ENCODE results near the gene RASSF1. TPM values are rescaled to one million over a fixed set of nuclear protein-coding genes. Genes with fewer than 3 reads are reported as not detected.

The RASSF1 gene
- total and polyA plus RNA-seq, 10 of the 15 experiments (the other 5 are each of a cell fraction or from before 2014, with no cell fraction given), result 4.4 to 59.6 (median 37.2) TPM

- no peak for TF ChIP-seq MXI1 (IDR thresholded peaks at IDR 0.05; ENCODE audit: low read depth, low read length)
Observed at GRCh38 chr3:50347187-50347813, 6.7 kb upstream of the RASSF1 start (continued).

- peak within 1 kb of the TSS; percentile 58; the same call in 1 of the 2 replicates for H3K4me3 ChIP-seq
- H2AFZ ChIP-seq (ENCODE audit: control insufficient read depth, low read depth, low read length), result peak within 1 kb of the TSS; percentile 20
- peak; percentile 47 for FAIRE-seq
- TF ChIP-seq MEF2B (IDR thresholded peaks at IDR 0.05; ENCODE audit: partially characterized antibody, poor library complexity, severe bottlenecking) (no peak), NRF1 (conservative IDR thresholded peaks at IDR 0.05; ENCODE audit: low read depth, low read length) (peak; percentile 58), LARP7 (IDR thresholded peaks at IDR 0.05) (peak; percentile 60; the same call in 1 of the 2 replicates), NKRF (conservative IDR thresholded peaks at IDR 0.05) (peak; percentile 49; the same call in 1 of the 2 replicates), BMI1 (IDR thresholded peaks at IDR 0.05; ENCODE audit: borderline replicate concordance) (peak; percentile 58), RB1 (IDR thresholded peaks at IDR 0.05; ENCODE audit: borderline replicate concordance) (peak; percentile 15; the same call in 1 of the 2 replicates), GATAD2B (conservative IDR thresholded peaks at IDR 0.05; ENCODE audit: low read depth) (0 out of 2 replicates have a peak, but pooled peaks have one; percentile 27), CREB1 (IDR thresholded peaks at IDR 0.05; ENCODE audit: low read depth) (no peak), BRCA1 (IDR thresholded peaks at IDR 0.05; ENCODE audit: low read depth, low read length) (no peak), HDAC6 (IDR thresholded peaks at IDR 0.05; ENCODE audit: unreplicated experiment) (no peak), ETV6 (conservative IDR thresholded peaks at IDR 0.05 in 1 of 2, IDR thresholded peaks at IDR 0.05 in 1 of 2; ENCODE audit: borderline replicate concordance in 1 of 2, low read depth in 1 of 2) (no peak), DPF2 (IDR thresholded peaks at IDR 0.05) (0 out of 2 replicates have a peak, but pooled peaks have one; percentile 17), MXI1 (IDR thresholded peaks at IDR 0.05; ENCODE audit: low read depth, low read length) (0 out of 2 replicates have a peak, but pooled peaks have one; percentile 25)
- H3K36me3 ChIP-seq (ENCODE audit: control insufficient read depth in 2 of 2, insufficient read depth in 2 of 2, low read length in 1 of 2), result peaks cover 0 to 5% of the 10 kb centered on the region in 2 experiments; a peak in 1 of 4 replicates
- peak within 1 kb of the TSS; percentile 62 for H3K4me2 ChIP-seq (ENCODE audit: control insufficient read depth, insufficient read depth)
- intact Hi-C loops (cut with micrococcal nuclease; ENCODE audit: unreplicated experiment) (loop anchor here (2.0 kb wide), 2 partner anchors 197 to 269 kb away; no protein-coding TSS in a partner anchor), in situ Hi-C loops (cut with MboI) (loop anchor here (5.0 kb wide), 1 partner anchor 202 kb away; no protein-coding TSS in a partner anchor)
- CTCF ChIA-PET, result interaction anchor here (1.0 to 5.4 kb wide), 7 partner anchors 8 to 264 kb away, joined by 3 to 65 read pairs (median 4); no protein-coding TSS in a partner anchor
- RAD21 ChIA-PET (ENCODE audit: unreplicated experiment), result no interaction called here
- H3K79me2 ChIP-seq (ENCODE audit: control insufficient read depth, insufficient read depth, low read length), result peaks cover 12% of the 10 kb centered on the region
- SMC1A ChIA-PET (ENCODE audit: uncharacterized antibody, unreplicated experiment), result no interaction called here
- no peaks in the 10 kb centered on the region for H4K20me1 ChIP-seq (ENCODE audit: control insufficient read depth, insufficient read depth)
- no peak for DNase-seq (ENCODE audit: low read depth, low spot score)
- no peaks in the 10 kb centered on the region for H3K9me3 ChIP-seq (replicated peaks; ENCODE audit: control insufficient read depth, insufficient read depth, low read length)
- peak; percentile 40 for ATAC-seq
- H3K9ac ChIP-seq (ENCODE audit: control insufficient read depth, insufficient read depth, low read length), result no peak within 1 kb of the TSS
- no TSS peak for BruUV-seq (replicated peaks)
- 10% methylated on average over 43 of the region's 45 CpGs for WGBS (ENCODE audit: insufficient coverage, insufficient replicate concordance, low lambda C conversion rate, missing lambda C conversion rate)
- H3K27me3 ChIP-seq (replicated peaks in 1 of 2; ENCODE audit: control insufficient read depth in 2 of 2, insufficient read depth in 2 of 2, low read length in 1 of 2), result no peaks in the 10 kb centered on the region
- H3K27ac ChIP-seq (ENCODE audit: control insufficient read depth, insufficient read depth), result no peak within 1 kb of the TSS
- POLR2A ChIA-PET, result interaction anchor here (0.8 to 1.3 kb wide), 2 partner anchors 9 to 169 kb away, joined by 3 read pairs; no protein-coding TSS in a partner anchor
- peaks cover 20% of the 10 kb centered on the region for H3K4me1 ChIP-seq (ENCODE audit: control insufficient read depth, insufficient read depth, low read length)
Observed at GRCh38 chr3:50345586-50346234, 5.1 kb upstream of the RASSF1 start, which contains the start of gene ZMYND10. TSS of gene ZMYND10 (minus strand) at chr3:50345732. CDS start at chr3:50345579, 153 bp downstream.

Data from GM12878 (cell line).